Naive thymus-derived CD8-positive, alpha-beta T cell (primary cell): ENCODE measurements around the gene ITSN1. TPM values are rescaled to one million over a fixed set of nuclear protein-coding genes. Genes with fewer than 3 reads are reported as not detected.

Source experiments
- ATAC-seq, 2 donors: fragments of 150-1000 bp; cut with Tn5 transposase in 1 of 2; sonication (Bioruptor Pico), chemical (Tn5 transposase) in 1 of 2; 1 replicate in 1 of 2; 2 replicates in 1 of 2; pipeline ENCODE4 v1.10.0; 2021; ENCODE audit warnings: mild to moderate bottlenecking in 2 of 2, moderate library complexity in 2 of 2
- POLR2A ChIA-PET: fragments of 350-600 bp; sonication (Branson Sonifier 250); formaldehyde crosslinking; loops from one replicate; lab custom pipeline; 2021; ENCODE audit warnings: antibody characterized with exemption; lab: Charles Lee
- DNase-seq, 10 donors: peaks; one replicate each; pipeline versions ENCODE4 v3.0.0 to v3.0.0-alpha.2; 2020 to 2022
- H3K27ac Mint-ChIP-seq, 10 donors: one replicate each; pipeline ENCODE4 v1.8.0; 2020 to 2022; ENCODE audit warnings: mild to moderate bottlenecking in 10 of 10, mixed read lengths in 10 of 10, moderate library complexity in 4 of 10, inconsistent platforms in 1 of 10
- H3K27me3 Mint-ChIP-seq, 5 donors: one replicate each; pipeline ENCODE4 v1.8.0; 2021 to 2022; ENCODE audit warnings: mixed read lengths in 5 of 5
- H3K36me3 Mint-ChIP-seq, 3 donors: one replicate each; pipeline ENCODE4 v1.8.0; 2020 to 2022; ENCODE audit warnings: mixed read lengths in 3 of 3, mild to moderate bottlenecking in 2 of 3, inconsistent platforms in 1 of 3
- H3K4me1 Mint-ChIP-seq, 4 donors: one replicate each; pipeline ENCODE4 v1.8.0; 2021 to 2022; ENCODE audit warnings: mixed read lengths in 4 of 4
- H3K4me3 Mint-ChIP-seq, 10 donors: one replicate each; pipeline ENCODE4 v1.8.0; 2020 to 2022; ENCODE audit warnings: mild to moderate bottlenecking in 10 of 10, mixed read lengths in 10 of 10, moderate library complexity in 6 of 10, inconsistent platforms in 1 of 10
- H3K9me3 Mint-ChIP-seq, 9 donors: one replicate each; pipeline ENCODE4 v1.8.0; 2020 to 2022; ENCODE audit warnings: mixed read lengths in 9 of 9, mild to moderate bottlenecking in 3 of 9, inconsistent platforms in 1 of 9, moderate library complexity in 1 of 9
- polyA plus RNA-seq, 3 donors: library from polyadenylated mRNA; unstranded; fragments of 300-500 nt; fragmentation: Illumina TruSeq; gene quantifications; one replicate each; pipeline ENCODE4 v1.2.3, GENCODE V29; 2021
- total RNA-seq, 8 experiments: library from RNA in 2 of 8; stranded (reverse) in 2 of 8; gene quantifications; one replicate each; pipeline ENCODE4 v1.2.3 and lab custom pipeline; 2021 to 2026

Gene ITSN1
- total and polyA plus RNA-seq, 5 experiments from 2014 or later: 0.15 to 4.3 (median 0.88) TPM

DNA sequence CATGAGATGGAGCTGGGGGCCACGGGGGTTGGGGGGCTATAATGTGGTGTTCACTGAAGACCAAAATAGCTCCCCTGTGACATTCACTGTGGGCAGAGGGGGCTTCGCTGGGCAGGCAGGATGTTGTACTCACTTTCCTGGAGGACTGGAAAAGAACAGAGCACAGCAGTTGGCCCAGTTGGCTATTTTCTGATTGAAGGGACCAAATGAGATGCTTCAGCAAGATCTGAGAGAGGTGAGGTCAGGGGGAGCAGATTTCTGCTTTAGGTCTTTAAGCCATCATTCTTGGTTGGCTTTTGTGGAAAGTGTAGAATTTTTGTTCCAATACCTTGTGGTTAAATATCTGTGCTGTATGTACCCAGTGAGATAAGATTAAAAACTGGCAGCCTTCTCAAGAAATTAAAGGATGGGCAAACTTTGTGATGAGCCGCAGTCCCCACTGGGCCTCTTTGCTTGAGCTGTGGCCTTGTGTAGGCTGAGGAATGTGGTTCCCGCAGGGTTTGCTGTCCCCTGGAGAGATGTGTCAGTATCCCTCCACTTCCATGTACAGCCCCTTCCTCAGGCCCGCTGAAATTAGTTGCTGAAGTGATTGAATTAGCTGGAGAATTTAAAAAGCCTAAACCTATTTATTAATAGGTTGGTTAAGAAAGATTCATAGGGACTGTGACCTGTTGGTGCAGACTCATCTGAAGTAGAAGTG is 192.7 kb downstream of the ITSN1 start:
- Mint-ChIP-seq H3K27me3 (no peaks in the 10 kb centered on the region), H3K27ac (no peak overlapping the region), H3K36me3 (peaks cover 0 to 7% (median 1%) of the 10 kb centered on the region in 3 donors), H3K4me3 (no peak overlapping the region), H3K4me1 (no peaks in the 10 kb centered on the region), H3K9me3 (no peaks in the 10 kb centered on the region)
- no peak for ATAC-seq
- POLR2A ChIA-PET: no interaction called here
- DNase-seq: no peak

DNA sequence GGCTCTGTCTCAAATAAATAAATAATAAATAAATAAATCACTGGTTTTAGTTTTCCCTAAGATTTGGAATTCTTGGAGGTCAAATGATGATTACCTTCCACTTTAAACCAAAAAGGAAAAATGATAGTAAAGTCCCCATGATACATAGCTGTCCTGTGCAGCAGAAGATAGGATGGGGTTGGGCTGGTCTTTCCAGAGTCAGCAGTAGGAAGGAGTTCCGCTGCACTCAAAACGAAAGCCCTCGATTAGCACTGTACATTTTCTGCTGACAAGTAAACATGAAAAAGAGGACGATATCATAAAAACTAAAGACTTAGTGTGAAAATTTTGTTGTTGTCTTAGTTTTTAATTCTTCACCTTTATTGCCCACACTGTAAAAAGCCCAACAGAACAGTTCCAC is 193.6 kb downstream of the ITSN1 start:
- POLR2A ChIA-PET: no interaction called here
- no peak overlapping the region for H3K4me3 Mint-ChIP-seq
- no peak for ATAC-seq
- no peaks in the 10 kb centered on the region for H3K27me3 Mint-ChIP-seq
- no peaks in the 10 kb centered on the region for H3K36me3 Mint-ChIP-seq
- H3K4me1 Mint-ChIP-seq: no peaks in the 10 kb centered on the region
- H3K27ac Mint-ChIP-seq: no peak overlapping the region
- no peaks in the 10 kb centered on the region for H3K9me3 Mint-ChIP-seq
- DNase-seq: no peak

DNA sequence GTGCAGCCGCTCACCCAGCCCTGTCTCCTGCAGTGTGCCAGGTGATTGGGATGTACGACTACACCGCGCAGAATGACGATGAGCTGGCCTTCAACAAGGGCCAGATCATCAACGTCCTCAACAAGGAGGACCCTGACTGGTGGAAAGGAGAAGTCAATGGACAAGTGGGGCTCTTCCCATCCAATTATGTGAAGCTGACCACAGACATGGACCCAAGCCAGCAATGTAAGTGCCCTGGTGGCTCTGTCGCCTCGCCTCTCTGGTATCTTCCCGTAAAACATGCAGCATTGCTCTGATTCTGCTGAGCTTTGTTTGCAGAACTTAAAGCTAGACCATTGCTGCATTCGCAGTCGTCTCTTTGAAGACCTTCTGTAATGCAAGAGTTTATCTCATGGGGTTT is 194.1 kb downstream of the ITSN1 start:
- no peaks in the 10 kb centered on the region for H3K9me3 Mint-ChIP-seq
- H3K27me3 Mint-ChIP-seq: no peaks in the 10 kb centered on the region
- DNase-seq: no peak
- ATAC-seq: no peak
- H3K4me1 Mint-ChIP-seq: no peaks in the 10 kb centered on the region
- H3K4me3 Mint-ChIP-seq: no peak overlapping the region
- H3K27ac Mint-ChIP-seq: no peak overlapping the region
- POLR2A ChIA-PET: no interaction called here
- H3K36me3 Mint-ChIP-seq: no peaks in the 10 kb centered on the region

DNA sequence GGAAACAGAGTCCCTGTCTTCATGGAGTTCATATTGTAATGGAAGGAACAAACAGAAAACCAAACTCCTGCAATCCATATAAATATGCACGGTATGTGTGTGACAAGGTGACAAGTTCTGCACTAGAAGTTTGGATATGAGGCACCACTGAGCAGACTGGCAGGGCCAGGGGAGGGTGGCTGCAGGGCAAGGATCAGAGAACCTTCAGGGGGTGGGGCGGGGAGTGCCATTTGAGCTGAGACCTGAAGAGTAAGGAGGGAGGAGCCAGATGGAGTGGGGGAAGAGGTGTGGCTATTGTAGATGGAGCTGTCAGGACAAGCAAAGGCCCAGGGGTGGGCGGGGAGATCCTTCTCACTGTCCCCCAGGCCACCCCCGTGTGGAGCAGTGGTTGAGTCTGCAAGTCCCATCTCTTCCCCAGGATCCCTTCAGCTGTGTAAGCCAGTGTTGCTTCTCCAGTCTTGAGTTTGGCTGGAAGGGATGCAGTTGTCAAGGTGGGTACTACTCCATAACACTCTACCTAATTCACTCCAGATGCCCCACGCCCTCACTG is 196.9 kb downstream of the ITSN1 start:
- H3K4me1 Mint-ChIP-seq: no peaks in the 10 kb centered on the region
- no peaks in the 10 kb centered on the region for H3K27me3 Mint-ChIP-seq
- H3K36me3 Mint-ChIP-seq: no peaks in the 10 kb centered on the region
- POLR2A ChIA-PET: no interaction called here
- no peak for DNase-seq
- no peak overlapping the region for H3K27ac Mint-ChIP-seq
- no peaks in the 10 kb centered on the region for H3K9me3 Mint-ChIP-seq
- ATAC-seq: no peak
- no peak overlapping the region for H3K4me3 Mint-ChIP-seq

DNA sequence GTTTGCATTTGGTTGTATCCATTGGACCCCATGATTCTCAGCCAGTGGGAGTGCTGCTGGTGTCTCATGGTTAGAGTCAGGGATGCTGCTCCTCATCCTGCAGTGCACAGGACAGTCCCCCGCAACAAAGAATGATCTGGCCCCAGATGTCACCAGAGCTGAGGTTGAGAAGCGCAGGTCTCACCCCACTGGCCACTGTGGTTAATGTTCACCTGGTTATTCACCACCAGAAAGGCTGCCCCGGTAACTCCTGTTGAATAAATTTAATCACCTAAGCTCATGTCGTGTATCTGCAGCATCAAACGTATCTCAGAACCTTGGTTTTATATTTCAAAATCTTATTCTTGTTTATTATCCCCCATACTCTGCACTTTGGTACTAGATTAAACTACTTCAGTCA is 197.5 kb downstream of the ITSN1 start:
- H3K4me1 Mint-ChIP-seq: no peaks in the 10 kb centered on the region
- no peaks in the 10 kb centered on the region for H3K27me3 Mint-ChIP-seq
- no peak for DNase-seq
- no peaks in the 10 kb centered on the region for H3K36me3 Mint-ChIP-seq
- no peak for ATAC-seq
- no peak overlapping the region for H3K27ac Mint-ChIP-seq
- peaks cover 0 to under 1% (median 0%) of the 10 kb centered on the region in 9 donors for H3K9me3 Mint-ChIP-seq
- no peak overlapping the region for H3K4me3 Mint-ChIP-seq
- POLR2A ChIA-PET: no interaction called here

DNA sequence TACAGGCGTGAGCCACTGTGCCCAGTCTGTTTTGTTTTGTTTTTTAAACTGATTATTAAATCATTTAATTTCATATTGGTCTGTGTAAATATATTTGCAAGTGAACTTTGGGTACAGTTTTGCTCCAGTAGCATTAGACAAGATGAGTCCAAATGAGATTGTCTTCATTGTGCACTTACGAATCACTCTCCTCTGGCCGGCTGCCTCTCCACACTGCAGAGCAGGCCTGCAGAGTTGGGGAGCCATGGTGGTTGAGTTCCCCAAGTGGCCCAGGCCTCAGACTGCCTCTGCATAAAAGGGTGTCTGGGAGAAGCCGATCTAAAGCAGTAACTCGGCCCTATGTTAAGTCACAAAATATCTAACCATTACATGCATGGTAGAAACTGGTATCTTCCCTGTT is 198.5 kb downstream of the ITSN1 start:
- H3K27ac Mint-ChIP-seq: no peak overlapping the region
- H3K27me3 Mint-ChIP-seq: no peaks in the 10 kb centered on the region
- POLR2A ChIA-PET: no interaction called here

DNA sequence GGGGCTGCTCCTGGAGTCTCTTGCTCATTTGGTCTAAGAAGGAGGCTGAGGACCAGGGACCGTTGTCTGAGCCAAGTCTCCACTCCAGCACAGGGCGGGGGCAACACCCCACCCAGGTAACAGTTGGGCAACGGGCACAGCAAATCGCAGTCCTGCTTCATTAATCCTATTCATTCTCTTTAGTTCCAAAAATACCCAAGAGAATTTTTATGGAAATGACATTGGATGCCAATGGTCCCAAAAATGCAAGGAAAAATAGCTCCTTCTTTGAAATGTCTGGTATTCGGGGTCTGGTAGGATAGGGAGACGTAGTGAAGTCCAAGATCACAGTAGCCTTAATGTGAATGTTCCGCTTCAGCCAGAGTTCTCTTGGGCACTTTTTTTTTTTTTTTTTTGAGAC is 199.3 kb downstream of the ITSN1 start:
- Mint-ChIP-seq H3K4me1 (no peaks in the 10 kb centered on the region), H3K4me3 (no peak overlapping the region), H3K9me3 (peaks cover 0 to 8% (median 5%) of the 10 kb centered on the region in 9 donors), H3K27ac (no peak overlapping the region), H3K27me3 (no peaks in the 10 kb centered on the region), H3K36me3 (peaks cover 0 to 5% (median 0%) of the 10 kb centered on the region in 3 donors)
- no peak for ATAC-seq
- POLR2A ChIA-PET: no interaction called here
- DNase-seq: no peak

More for the DNA sequence above, 198.5 kb downstream of the ITSN1 start:
- H3K36me3 Mint-ChIP-seq: no peaks in the 10 kb centered on the region
- DNase-seq: no peak
- no peaks in the 10 kb centered on the region for H3K4me1 Mint-ChIP-seq
- no peak for ATAC-seq
- peaks cover 0 to 2% (median 0%) of the 10 kb centered on the region in 9 donors for H3K9me3 Mint-ChIP-seq
- H3K4me3 Mint-ChIP-seq: no peak overlapping the region

DNA sequence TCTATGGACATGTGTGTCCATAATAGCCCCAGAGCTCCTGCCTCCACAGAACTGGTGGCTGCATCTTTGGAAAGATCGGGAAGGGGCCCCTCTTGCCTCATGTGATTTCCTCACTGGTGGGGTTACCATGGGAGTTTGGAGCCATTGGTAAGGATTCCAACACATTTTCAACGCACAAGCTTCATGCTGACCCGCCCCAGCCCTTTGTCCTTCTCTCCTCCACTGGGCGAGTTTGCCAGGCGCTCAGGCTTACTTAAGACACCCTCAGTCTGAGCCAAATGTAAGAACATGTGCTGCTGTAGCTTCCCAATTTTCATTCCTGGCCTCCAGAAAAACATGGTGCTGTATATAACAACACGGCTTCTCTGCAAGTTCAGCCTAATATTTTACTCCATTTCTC is 200.9 kb downstream of the ITSN1 start:
- H3K4me3 Mint-ChIP-seq: no peak overlapping the region
- H3K36me3 Mint-ChIP-seq: peaks cover 0 to 5% (median 0%) of the 10 kb centered on the region in 3 donors
- no peak overlapping the region for H3K27ac Mint-ChIP-seq
- no peaks in the 10 kb centered on the region for H3K4me1 Mint-ChIP-seq
- no peaks in the 10 kb centered on the region for H3K27me3 Mint-ChIP-seq
- DNase-seq (no peak), ATAC-seq (no peak)
- peaks cover 0 to 10% (median 6%) of the 10 kb centered on the region in 9 donors for H3K9me3 Mint-ChIP-seq
- POLR2A ChIA-PET: no interaction called here

DNA sequence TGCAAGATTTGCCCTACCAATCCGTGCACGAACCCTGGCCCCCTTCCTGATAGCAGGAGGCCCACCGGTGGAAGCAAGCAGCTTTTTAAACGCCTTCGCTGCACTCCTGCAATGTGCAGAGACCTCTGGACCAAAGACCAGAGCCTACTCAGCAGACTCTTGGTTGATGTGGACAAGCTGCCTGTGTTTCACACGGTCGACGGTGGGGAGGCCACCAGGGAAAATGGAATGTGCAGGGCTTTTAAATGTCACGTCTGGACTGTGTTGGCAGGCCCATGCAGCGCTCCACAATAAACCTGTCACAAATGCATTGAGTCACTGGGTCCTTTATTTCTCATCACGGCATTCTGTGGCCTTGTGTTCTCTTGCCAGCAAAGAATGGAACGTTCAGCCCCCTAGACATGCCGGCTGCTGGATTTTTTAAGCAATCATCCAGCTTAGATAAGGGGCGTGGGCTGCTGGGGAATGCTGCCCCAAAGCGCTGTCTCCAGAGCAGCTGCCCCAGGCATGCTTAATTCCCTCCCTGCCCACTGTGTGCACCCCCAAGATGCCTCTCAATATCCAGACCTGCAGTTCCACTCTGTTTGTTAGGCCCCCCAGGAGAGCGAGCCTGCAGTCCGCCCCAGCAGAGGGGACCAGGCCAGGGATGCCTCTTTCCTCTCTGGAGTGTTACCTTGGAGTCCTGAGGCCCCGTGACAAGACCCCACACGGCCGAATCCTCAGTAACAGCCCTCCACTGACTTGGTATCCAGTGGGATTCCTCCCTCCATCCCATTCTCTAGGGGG is 202.0 kb downstream of the ITSN1 start:
- H3K36me3 Mint-ChIP-seq: peaks cover 0 to 5% (median 0%) of the 10 kb centered on the region in 3 donors
- no peak overlapping the region for H3K27ac Mint-ChIP-seq
- peaks cover 0 to 10% (median 6%) of the 10 kb centered on the region in 9 donors for H3K9me3 Mint-ChIP-seq
- peaks cover 0 to 3% (median 0%) of the 10 kb centered on the region in 5 donors for H3K27me3 Mint-ChIP-seq
- no peaks in the 10 kb centered on the region for H3K4me1 Mint-ChIP-seq
- POLR2A ChIA-PET: interaction anchor here (0.6 kb wide), 2 partner anchors 514 to 800 kb away, joined by 4 to 6 read pairs; no protein-coding TSS in a partner anchor
- ATAC-seq (no peak), DNase-seq (no peak)
- no peak overlapping the region for H3K4me3 Mint-ChIP-seq

DNA sequence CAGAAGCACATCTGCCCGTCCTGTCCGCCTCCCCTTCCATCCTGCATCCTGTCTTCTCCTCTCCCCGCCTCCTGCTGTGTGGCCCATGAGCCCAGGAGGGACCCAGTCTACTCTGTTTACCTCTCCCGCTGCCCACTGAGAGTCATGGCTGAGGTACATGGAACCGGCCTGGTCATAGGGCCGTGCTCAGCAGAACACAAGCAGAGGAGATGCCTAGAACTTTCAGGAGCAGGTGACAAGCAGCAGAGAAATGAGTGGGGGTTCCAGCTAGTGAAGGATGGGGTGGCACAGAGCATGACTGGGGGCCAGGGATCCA is 202.5 kb downstream of the ITSN1 start:
- peaks cover 0 to 5% (median 0%) of the 10 kb centered on the region in 3 donors for H3K36me3 Mint-ChIP-seq
- H3K4me3 Mint-ChIP-seq: no peak overlapping the region
- POLR2A ChIA-PET: no interaction called here
- H3K9me3 Mint-ChIP-seq: peaks cover 0 to 10% (median 6%) of the 10 kb centered on the region in 9 donors
- ATAC-seq (no peak), DNase-seq (no peak)
- H3K27ac Mint-ChIP-seq: no peak overlapping the region
- H3K4me1 Mint-ChIP-seq: no peaks in the 10 kb centered on the region
- peaks cover 0 to 3% (median 0%) of the 10 kb centered on the region in 5 donors for H3K27me3 Mint-ChIP-seq

DNA sequence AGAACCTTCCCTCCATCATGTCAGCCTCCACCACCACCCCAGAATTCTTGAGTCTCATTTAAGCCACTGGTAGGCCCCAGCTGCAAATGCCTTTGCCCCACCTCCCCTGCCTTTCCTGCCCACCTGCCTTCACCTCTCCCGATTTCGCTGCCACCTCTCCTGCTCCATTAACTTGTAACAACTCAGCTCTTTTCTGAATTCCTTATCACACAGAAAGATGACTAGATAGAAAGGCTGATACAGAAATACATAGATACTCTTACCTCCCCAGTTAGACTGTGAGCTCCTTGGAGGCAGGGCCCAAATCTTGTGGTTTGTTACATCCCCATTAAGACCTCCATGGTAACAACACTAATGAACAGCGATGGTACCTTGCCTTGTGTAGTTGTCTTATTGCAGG is 203.8 kb downstream of the ITSN1 start:
- H3K4me3 Mint-ChIP-seq: no peak overlapping the region
- no peak overlapping the region for H3K27ac Mint-ChIP-seq
- POLR2A ChIA-PET: no interaction called here
- DNase-seq (no peak), ATAC-seq (no peak)
- peaks cover 0 to 5% (median 0%) of the 10 kb centered on the region in 3 donors for H3K36me3 Mint-ChIP-seq
- peaks cover 0 to 3% (median 0%) of the 10 kb centered on the region in 5 donors for H3K27me3 Mint-ChIP-seq
- H3K4me1 Mint-ChIP-seq: no peaks in the 10 kb centered on the region
- H3K9me3 Mint-ChIP-seq: peaks cover 0 to 10% (median 6%) of the 10 kb centered on the region in 9 donors

DNA sequence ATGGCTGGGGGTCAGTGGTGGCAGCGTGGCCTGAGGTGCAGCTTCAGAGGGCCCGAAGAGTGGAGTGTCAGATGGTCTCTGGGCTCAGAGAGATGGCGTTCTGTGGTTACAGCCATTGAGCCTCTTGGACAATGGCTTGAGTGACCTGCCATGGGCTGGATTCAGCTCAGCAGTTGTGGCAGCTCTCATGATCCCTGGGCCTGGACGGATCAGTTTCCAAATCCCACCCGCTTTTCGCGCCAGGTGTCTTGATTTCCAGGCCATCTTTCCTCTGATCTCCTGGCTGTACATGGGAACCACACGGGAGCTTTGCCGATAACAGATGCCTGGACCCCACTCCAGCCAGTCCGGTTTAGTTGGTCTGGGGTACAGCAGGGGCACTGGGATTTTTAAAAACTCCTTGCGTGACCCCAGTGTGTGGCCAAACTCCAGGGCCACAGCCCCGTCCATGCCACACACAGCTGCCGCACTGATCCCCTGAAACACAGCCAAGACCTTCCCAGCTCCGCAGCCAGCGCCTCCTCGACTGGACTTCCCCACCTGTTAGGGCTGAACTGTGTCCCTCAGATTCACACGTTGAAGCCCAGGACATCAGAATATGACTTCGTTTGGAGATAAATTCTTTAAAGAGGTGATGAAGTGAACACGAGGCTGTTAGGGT is 205.4 kb downstream of the ITSN1 start:
- peaks cover 0 to 10% (median 6%) of the 10 kb centered on the region in 9 donors for H3K9me3 Mint-ChIP-seq
- H3K36me3 Mint-ChIP-seq: peaks cover 0 to 5% (median 0%) of the 10 kb centered on the region in 3 donors
- no peak for DNase-seq
- H3K4me3 Mint-ChIP-seq: no peak overlapping the region
- no peak for ATAC-seq
- H3K27me3 Mint-ChIP-seq: peaks cover 0 to 3% (median 0%) of the 10 kb centered on the region in 5 donors
- POLR2A ChIA-PET: no interaction called here
- no peaks in the 10 kb centered on the region for H3K4me1 Mint-ChIP-seq
- no peak overlapping the region for H3K27ac Mint-ChIP-seq
